ENCODE measurements around the gene CADM2. TPM values are rescaled to one million over a fixed set of nuclear protein-coding genes. Genes with fewer than 3 reads are reported as not detected.

The CADM2 gene
- total and polyA plus RNA-seq, 8 donors: 0.28 to 4.6 (median 0.42) TPM

GRCh38 chr3:85592256-85592655 is 633.5 kb downstream of the CADM2 start:
- ATAC-seq (no peak), DNase-seq (no peak), FAIRE-seq (no peak)
- no peak for TF ChIP-seq CTCF (IDR thresholded peaks at IDR 0.05)
- Histone ChIP-seq H3K27ac (no peak overlapping the region), H3K4me3 (no peak overlapping the region), H3K4me1 (no peaks in the 10 kb centered on the region), H3K9me3 (no peaks in the 10 kb centered on the region), H3K27me3 (no peaks in the 10 kb centered on the region), H3K36me3 (no peaks in the 10 kb centered on the region)
- 79 to 88% methylated on average over 1 of the region's 1 CpG for WGBS, 2 donors
- intact Hi-C loops (cut with DNase I): no loop called here

- TF ChIP-seq CTCF (IDR thresholded peaks at IDR 0.05): no peak
- ATAC-seq (no peak), DNase-seq (no peak), FAIRE-seq (no peak)
- intact Hi-C loops (cut with DNase I): no loop called here
- Histone ChIP-seq H3K4me1 (no peaks in the 10 kb centered on the region), H3K4me3 (no peak overlapping the region), H3K9me3 (no peaks in the 10 kb centered on the region), H3K36me3 (no peaks in the 10 kb centered on the region), H3K27ac (no peak overlapping the region), H3K27me3 (no peaks in the 10 kb centered on the region)
- WGBS, 2 donors: 46 to 62% methylated on average over 1 of the region's 1 CpG
Observed at GRCh38 chr3:85594676-85595075, 635.9 kb downstream of the CADM2 start.

GRCh38 chr3:85603378-85603777 is 644.6 kb downstream of the CADM2 start:
- Histone ChIP-seq H3K36me3 (no peaks in the 10 kb centered on the region), H3K4me1 (no peaks in the 10 kb centered on the region), H3K27me3 (no peaks in the 10 kb centered on the region), H3K27ac (peak overlapping the region in 2 of 4 donors; percentile 29 to 30), H3K4me3 (no peak overlapping the region), H3K9me3 (no peaks in the 10 kb centered on the region)
- 5 to 14% methylated on average over 1 of the region's 1 CpG for WGBS, 2 donors
- intact Hi-C loops (cut with DNase I): no loop called here
- FAIRE-seq: no peak
- TF ChIP-seq CTCF (IDR thresholded peaks at IDR 0.05): no peak
- DNase-seq: no peak
- peak in 2 of 4 donors; percentile 79 to 80 for ATAC-seq

- ATAC-seq (no peak), FAIRE-seq (no peak), DNase-seq (no peak)
- WGBS, 2 donors: 56 to 68% methylated on average over 3 of the region's 3 CpGs
- H3K27ac ChIP-seq: no peak overlapping the region
- H3K4me1 ChIP-seq: no peaks in the 10 kb centered on the region
- no peaks in the 10 kb centered on the region for H3K9me3 ChIP-seq
- no peaks in the 10 kb centered on the region for H3K36me3 ChIP-seq
- no peaks in the 10 kb centered on the region for H3K27me3 ChIP-seq
- H3K4me3 ChIP-seq: no peak overlapping the region
- intact Hi-C loops (cut with DNase I): no loop called here
- no peak for TF ChIP-seq CTCF (IDR thresholded peaks at IDR 0.05)
Observed at GRCh38 chr3:85604641-85605040, 645.9 kb downstream of the CADM2 start.

- WGBS, 2 donors: 72 to 80% methylated on average over 2 of the region's 2 CpGs
- H3K27me3 ChIP-seq: no peaks in the 10 kb centered on the region
- H3K9me3 ChIP-seq: no peaks in the 10 kb centered on the region
- no peak for TF ChIP-seq CTCF (IDR thresholded peaks at IDR 0.05)
- H3K4me1 ChIP-seq: no peaks in the 10 kb centered on the region
- FAIRE-seq: no peak
- DNase-seq: no peak
- no peaks in the 10 kb centered on the region for H3K36me3 ChIP-seq
- H3K4me3 ChIP-seq: no peak overlapping the region
- no peak overlapping the region for H3K27ac ChIP-seq
- intact Hi-C loops (cut with DNase I): no loop called here
- ATAC-seq: no peak
Observed at GRCh38 chr3:85605066-85605465, 646.3 kb downstream of the CADM2 start.

All from pancreas (tissue), 10 donors.